GM18907 (cell line): ENCODE measurements around the gene SERPING1.

Experiments
- ATAC-seq: cut with Tn5 transposase; IDR thresholded peaks from one replicate; pipeline ENCODE4 v1.9.1; 2021; ENCODE audit warnings: mild to moderate bottlenecking, moderate library complexity; ENCODE audit not compliant: unreplicated experiment

The SERPING1 gene

DNA sequence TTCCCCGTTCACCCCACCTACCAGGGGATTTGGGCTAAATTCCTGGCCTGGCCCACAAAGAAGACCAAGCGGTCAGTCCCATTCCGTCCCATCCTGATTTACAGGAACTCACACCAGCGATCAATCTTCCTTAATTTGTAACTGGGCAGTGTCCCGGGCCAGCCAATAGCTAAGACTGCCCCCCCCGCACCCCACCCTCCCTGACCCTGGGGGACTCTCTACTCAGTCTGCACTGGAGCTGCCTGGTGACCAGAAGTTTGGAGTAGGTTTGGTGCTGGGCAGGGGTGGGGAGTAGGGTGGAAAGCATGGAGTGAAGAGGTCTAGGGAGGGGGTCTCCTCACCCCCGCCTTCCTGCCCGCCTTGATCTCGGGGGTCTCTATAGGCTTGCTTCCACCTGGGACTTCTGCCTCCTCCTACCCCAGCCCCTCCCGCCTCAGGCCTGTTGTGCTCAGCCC is at the start of gene SERPING1:
SERPING1 (plus strand) TSS at position 225 of the 455 bp plus-strand sequence. CDS start 586 bp downstream, outside the sequence.
- no peak for ATAC-seq

DNA sequence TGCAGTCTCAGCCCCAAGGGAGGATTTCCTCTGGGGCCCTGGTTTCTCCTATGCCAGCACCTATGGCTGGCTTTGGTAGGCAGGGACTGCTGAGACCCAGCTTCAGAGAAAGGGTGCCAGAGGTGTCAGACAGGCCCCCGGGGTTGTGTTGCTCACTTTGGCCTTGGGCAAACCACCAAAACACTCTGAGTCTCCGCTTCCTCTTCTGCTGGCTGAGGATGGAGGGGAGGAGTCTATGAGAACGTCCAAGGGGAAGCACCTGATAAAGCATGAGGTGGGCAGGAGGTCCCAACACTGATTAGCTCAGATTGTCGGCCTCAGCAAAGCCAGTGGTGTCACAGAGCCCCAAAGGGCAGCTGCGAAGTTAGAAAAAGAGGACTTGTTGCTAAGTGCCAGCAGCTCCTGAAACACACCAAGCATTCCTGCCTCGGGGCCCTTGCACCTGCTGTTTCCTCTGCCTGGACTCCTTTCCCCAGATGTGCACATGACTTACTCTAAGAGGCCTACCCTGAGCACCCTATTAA is 49.6 kb upstream of the SERPING1 start:
- peak; percentile 91 for ATAC-seq

DNA sequence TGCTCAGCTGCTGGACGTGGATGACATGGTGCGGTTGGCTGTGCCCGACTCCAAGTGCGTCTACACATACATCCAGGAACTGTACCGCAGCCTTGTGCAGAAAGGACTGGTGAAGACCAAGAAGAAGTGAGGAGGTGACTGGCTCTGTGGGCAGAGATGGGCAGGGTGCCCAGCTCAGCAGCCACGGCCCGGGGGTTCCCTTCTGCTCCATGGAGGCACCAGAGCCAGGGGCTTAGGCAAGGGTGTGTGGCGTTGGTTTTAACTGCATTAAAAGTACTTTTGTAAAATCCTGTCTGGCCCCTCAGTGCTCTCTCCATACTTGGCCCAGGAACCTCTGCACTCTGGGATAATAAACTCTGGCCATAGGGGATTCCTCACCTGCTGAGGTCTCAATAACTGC is 47.5 kb upstream of the SERPING1 start:
- ATAC-seq = no peak

DNA sequence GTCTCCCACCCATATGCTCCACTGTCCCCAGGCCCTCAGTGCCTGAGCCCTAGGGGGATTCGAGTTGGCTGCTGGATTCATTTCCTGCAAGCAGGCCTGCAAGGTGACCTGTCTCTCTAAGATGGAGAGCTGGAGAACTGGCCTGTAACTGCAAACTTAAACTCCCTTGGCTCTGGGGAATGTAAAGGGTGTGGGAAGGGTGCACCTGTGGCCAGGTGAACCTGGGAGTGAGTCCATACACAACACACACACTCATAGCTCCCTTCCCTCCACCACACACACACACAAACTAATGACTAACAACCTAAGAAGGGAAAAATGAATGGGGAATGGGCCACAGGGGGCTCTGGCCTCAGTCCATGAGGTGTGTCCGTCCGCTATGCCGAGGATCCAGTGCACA is 45.5 kb upstream of the SERPING1 start:
- ATAC-seq = no peak

DNA sequence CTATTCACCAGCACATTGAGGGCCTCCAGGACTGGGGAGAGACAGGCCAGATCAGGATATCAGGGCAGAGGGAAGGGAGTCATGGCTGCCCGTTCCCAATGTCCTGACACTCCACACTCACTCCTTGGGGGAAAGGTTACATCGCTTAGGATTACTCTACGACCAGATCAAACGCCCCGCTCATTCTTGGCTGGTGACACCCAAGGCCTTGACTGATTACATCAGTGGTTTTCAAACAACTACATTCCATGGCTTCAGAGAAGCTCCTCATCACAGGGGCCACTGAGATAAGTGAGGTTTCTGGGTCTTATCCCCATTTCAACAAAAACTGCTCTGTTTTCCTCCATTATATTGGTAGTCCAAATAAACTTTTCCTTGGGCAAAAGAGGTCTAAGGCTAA is 45.0 kb upstream of the SERPING1 start:
- no peak for ATAC-seq

DNA sequence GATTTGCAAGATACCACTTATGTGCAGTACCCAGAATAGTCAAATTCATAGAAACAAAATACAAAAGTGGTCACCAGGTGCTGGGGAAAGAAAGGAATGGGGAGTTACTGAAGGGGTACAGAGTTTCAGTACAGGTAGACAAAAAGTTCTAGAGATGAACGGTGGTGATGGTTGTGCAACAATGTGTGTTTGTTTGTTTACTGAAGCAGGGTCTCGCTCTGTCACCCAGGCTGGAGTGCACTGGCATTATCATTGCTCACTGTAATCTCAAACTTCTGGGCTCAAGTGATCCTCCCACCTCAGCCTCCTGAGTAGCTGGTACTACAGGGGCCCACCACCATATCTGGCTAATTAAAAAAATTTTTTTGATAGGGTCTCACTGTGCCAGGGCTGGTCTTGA is 42.1 kb upstream of the SERPING1 start:
- no peak for ATAC-seq

DNA sequence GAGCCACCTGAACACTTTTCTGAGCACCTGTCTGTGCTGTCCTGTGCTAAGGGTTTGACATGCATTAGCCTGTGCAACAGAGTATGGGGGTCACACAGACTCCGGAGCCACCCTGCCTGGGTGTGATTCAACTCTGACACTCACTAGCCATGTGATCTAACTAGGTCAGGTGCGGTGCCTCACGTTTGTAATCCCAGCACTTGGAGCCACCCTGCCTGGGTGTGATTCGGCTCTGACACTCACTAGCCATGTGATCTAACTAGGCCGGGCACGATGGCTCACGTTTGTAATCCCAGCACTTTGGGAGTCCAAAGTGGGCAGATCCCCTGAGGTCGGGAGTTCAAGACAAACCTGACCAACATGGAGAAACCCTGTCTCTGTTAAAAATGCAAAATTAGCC is 41.4 kb upstream of the SERPING1 start:
- ATAC-seq = no peak

DNA sequence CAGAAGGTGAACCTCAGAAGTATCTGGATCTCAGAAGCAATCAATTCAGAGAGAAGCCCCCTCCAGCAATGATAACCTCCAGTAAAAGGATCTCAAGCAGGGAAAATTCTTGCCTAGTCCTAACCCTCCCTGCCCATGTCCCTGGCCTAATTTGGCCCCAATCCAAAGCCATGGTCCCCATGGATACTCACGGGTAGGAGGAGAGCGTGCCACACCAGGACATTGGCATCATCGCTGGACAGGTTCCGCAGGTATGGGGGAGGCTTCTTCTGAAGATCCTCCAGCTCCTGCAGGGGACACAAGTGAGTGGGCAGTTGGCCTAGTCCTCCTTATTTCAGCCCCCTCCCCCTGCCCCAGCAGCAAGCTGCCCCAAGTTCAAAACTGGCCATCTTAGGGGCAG is 37.3 kb upstream of the SERPING1 start:
- no peak for ATAC-seq

DNA sequence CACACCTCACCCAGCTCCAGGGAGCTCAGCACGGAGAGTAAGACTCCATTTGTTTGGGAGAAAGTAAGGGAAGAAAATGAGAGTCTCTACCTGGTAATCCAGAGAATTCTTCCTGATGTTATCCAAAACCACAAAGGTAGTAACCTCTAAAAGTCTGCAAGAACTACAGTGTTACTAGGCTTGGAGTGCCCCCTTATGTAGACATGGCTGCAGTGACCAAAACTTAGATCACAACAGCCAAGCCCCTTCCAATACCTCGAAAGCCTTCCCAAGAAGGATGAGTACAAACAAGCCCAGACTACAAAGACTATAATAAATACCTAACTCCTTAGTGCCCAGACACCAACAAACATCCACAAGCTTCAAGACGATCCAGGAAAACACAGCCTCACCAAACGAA is 34.9 kb upstream of the SERPING1 start:
- ATAC-seq = no peak

DNA sequence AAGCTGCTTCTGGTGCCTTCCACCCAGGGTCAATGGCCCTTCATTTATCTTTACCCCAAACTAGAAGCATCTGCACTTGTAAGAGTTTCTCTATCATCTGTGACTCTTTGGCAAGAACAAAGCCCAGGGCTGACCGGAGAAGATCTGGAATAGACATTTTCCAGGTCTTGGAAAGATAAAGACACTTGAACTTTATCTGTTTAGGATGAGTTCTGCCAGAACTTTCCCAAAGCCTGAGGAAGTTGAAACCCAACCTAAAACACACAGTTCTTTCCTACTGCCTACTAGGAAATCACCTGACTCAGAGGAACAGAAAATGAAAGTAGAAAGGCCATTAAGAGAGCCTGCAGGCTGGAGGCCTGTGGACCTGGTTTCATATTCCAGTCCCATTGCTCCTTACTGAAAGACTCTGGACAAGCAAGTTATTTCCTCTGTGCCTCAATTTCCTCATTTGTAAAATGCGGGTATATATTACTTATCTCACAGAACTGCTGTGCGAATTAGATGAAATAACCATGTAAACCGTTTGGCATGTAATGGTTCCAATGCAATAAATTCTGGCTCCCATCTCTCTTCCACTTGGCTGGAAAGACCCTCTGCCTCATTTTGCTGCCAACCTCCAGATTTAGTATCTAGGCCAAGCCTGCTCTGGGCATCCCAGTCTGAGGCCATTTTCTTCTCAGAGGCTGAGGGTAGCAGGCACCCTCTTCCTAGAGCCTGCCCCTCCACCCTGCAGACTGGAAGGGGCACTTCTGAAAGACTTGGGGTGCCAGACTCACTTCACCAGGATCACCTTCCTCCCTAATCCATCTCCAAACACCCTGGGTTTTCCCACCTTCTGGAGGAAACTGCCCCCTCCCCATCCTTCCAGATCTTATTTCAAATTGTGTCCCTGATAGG is 31.2 kb upstream of the SERPING1 start:
- peak; percentile 73 for ATAC-seq

DNA sequence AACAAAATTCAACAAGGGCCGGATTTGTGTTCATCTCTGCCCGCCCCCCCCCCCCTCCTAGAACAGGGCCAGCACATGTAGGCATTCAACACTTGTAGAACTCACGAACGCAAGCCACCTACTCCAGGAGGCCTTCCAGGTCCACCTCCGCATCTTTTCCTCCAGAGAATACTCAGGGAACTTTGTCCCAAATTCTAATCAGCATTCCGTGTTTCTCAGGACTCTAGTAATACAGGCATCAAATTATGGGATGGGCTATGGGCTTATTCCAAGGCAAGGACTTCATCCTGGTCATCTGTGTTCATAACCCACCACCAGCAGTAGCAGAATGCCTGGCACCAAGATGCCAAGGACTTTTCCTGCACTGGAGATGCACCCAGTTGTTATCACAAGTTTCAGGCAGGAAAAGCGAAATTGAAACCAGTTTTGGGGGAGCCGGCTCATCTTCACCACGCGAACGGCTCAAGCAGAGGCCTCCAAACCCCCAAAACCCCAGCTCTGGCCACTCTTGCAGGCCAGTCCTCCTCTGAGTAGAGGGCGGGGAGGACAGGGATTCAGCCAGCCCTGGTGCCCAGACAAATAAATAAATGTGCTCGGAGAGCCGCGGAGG is 30.5 kb upstream of the SERPING1 start:
- ATAC-seq = peak; percentile 3

DNA sequence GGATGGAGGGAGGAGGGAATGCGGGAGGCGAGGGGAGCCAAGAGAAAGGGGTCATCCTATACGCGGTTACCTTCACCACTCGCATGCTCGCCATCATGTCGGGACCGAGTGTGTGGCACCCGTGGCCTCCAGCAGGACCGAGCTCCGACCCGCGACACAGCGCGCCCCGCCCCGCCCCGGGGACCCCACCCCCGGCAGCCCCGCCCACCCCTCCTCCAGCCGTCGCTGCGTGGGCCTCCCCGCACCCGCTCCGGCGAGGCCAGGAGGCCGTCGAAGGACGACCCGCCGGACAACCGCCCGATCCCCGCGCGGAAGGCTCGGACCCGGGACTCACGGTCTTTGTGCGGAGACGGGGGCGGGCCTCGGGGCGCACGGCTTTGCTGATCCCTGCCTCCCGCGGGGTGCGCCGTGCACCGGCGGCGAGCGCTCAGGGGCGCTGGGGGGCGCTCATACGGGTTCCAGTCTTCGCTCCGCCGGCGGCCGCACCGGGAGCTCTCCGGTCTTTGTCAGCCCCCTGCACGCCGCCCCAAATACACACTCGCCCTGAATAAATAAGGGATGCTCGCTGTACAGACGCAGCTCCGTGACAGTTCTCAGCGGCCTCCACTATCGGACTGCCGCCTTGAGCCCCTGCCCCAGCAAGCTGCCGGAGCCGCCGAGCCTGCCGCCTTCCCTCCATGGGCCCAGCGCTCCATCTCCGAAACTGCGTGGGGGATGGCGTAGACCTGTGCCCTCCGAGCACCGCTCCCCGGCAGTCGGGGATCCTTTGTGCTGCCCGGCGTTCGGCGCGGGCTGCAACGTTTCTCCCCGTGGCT is 29.8 kb upstream of the SERPING1 start, which contains the start of gene UBE2L6:
UBE2L6 (minus strand) TSS at position 158 of the 815 bp plus-strand sequence; CDS start at position 97, 61 bp downstream.
- peak; percentile 77 for ATAC-seq

DNA sequence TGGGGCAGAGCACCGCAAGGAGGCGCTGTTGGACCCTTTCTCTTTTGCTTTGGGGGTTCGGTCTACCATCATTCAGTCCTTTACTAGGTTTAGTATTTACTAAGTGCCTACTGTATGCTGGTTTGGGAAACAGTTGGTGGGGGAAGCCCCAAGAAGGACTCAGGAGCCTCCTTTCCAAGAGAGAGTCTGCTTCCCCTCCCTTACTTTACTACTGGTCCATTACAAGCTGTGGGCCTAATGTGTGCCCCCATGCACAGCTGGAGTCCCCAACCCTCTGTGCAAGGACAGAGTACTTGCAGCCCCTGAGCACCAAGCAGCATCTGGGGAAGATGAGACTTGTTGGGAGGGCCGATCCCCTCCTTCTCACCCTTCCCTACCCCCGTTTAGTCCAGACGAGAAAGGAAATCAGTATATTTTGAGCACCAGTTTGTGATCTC is 29.1 kb upstream of the SERPING1 start:
- peak; percentile 9 for ATAC-seq

DNA sequence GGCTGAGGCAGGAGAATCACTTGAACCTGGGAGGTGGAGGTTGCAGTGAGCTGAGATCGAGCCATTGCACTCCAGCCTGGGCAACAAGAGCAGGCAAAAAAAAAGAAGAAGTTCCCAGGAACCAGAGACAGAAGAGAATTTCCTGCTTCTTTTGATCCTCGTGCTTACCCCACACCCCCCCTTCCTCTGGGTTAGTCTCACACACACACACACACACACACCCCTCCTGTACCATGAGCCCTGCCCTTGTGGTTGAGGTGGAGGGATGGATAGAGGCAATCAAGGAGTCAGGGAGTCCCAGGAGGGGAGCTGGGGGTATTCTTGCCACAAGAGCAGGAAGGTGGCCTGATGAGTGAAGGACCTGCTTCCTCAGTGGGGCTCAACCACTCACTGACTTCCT is 25.9 kb upstream of the SERPING1 start:
- no peak for ATAC-seq

DNA sequence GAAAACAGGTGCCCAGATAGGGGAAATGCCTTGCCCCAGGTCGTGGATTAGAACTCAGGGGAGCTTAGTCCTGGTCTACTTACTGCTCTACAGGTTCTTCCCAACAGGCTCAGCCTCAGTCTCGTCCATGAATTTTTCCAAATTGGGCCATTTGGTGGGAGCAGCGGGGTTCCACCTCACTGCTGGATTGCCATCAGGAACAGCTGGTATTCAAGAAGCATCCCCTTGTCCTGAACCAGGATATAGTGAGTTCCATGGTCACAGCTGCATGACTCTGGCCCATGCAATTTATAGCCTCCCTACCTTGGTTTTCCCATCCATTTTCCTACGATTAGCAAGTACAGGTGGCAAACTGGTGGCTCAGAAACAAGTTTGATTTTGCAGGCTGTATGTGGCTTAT is 23.4 kb upstream of the SERPING1 start:
- ATAC-seq = no peak

DNA sequence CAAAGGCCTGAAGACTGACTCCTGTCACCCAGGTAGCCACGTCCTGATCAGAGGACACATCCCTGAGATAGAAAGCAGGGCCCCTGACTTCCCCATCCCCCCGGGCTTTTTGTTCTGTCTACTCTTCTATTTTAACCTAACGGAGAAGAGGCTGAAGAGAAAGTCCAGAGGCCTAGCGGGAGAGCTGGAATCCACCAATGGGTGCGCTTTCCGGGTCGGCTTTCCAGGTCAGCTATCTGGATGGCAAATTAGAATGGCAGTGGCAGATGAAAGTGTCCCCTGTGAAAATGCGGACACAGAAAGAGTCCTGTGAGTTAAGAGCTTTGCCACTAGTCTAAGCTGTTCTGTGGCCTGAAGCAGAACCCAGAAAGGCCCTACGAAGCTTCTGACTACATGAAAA is 13.1 kb upstream of the SERPING1 start:
- ATAC-seq = no peak

DNA sequence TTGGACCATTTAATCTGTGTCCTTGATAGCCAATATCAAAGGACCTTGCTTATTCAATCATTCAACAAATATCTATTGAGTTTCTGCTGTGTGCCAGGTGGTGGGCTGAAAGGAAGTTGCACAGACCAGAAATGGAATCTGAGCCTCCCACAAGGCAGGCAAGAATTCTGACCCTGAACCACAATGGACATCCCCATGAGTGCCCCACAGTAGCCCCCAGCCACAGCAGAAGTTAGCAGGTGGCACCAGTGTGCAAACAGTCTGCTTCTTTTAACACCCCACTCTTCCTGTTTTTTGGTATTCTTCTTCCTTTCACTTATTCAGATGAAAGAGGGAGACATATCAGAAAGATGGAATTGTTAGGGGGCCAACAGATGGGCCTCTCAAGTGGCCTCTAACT is 12.2 kb upstream of the SERPING1 start:
- peak; percentile 80 for ATAC-seq

DNA sequence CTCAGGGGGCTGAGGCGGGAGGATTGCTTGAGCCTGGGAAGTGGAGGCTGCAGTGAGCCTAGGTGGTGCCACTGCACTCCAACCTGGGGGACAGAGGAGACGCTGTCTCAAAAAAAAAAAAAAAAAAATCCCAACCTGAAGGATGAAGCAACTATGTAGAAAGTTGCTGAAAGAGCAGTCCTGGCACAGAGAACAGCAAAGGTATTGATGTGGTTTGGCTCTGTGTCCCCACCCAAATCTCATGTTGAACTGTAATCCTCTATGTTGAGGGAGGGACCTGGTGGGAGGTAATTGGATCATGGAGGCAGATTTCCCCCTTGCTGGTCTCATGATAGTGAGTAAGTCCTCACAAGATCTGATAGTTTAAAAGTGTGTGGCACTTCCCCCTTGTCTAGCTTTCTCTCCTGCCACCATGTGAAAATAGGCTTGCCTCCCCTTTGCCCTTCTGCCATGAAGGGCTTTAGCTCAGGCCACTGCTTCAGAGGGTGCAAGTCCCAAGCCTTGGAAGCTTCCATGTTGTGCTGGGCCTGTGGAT is 10.7 kb upstream of the SERPING1 start:
- no peak for ATAC-seq

DNA sequence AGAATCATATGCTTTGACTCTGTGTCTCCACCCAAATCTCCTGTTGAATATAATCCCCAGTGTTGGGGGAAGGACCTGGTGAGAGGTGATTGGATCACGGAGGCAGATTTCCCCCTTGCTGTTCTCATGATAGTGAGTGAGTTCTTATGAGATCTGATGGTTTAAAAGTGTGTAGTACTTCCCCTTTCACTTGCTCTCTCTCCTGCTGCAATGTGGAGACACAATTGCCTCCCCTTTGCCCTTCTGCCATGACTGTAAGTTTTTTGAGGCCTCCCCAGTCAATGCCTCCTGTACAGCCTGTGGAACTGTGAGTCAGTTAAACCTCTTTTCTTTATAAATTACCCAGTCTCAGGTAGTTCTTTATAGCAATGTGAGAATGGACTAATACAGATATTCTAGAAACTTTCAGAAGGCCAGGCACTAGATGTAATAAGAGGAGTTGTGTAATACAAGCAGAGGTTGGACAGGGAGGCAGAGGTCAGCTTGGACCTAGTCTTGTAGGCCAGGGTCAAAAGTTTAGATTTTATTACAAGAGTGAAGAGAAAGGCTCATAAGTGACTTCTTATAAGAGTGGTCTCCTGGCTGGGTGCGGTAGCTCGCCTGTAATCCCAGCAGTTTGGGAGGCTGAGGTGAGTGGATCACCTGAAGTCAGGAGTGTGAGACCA is 9.3 kb upstream of the SERPING1 start:
- ATAC-seq = no peak

DNA sequence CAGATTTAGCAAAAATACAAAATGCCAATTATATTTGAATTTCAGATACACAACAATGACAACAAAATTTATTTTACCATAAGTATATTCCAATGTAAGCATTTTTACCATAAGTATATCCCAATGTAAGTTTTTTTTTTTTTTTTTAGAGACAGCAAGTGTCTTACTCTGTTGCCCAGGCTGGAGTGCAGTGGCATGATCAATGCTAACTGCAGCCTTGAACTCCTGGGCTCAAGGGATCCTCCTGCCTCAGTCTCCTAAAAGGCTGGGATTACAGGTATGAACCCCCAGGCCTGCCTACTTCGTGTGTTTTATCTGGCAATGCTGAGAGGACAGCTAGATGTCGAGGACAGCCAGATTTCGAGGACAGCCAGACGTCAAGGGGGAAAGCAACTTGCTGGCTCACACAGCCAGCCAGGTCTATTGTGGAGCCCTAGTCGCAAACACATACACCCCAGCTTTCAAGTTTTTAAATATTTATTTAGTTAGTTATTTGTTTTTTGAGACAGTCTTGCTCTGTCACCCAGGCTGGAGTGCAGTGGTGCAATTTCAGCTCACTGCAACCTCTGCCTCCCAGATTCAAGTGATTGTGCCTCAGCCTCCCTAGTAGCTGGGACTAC is 1.1 kb upstream of the SERPING1 start:
- no peak for ATAC-seq
